H1 (cell line): ENCODE data around the gene FHIT. TPM values are rescaled to one million over a fixed set of nuclear protein-coding genes. Genes with fewer than 3 reads are reported as not detected.

ENCODE experiments used
- ATF3 ChIP-seq: IDR thresholded peaks from 2 replicates; pipeline ENCODE4 v1.6.1; 2011; ENCODE audit warnings: low read depth, mild to moderate bottlenecking, low read length; ENCODE audit not compliant: insufficient read depth
- BRCA1 ChIP-seq: IDR thresholded peaks from 2 replicates; pipeline ENCODE4 v1.6.1; 2012; ENCODE audit warnings: low read depth, low read length, improper control_type of control experiment
- CREB1 ChIP-seq: IDR thresholded peaks from 2 replicates; pipeline ENCODE4 v1.6.1; 2012; ENCODE audit warnings: inconsistent platforms
- MAFK ChIP-seq: IDR thresholded peaks from 2 replicates; pipeline ENCODE4 v1.6.1; 2012; ENCODE audit warnings: low read depth, mild to moderate bottlenecking, improper control_type of control experiment, low read length
- NRF1 ChIP-seq: IDR thresholded peaks from 2 replicates; pipeline ENCODE4 v1.6.1; 2011; ENCODE audit warnings: mild to moderate bottlenecking, low read depth, low read length, improper control_type of control experiment
- SAP30 ChIP-seq: fragments of 300-600 bp; sonication (generic); IDR thresholded peaks from 2 replicates; pipeline ENCODE4 v1.7.1; 2012; ENCODE audit warnings: low read length, moderate library complexity, mild to moderate bottlenecking, inconsistent platforms; ENCODE audit not compliant: insufficient read depth, insufficient replicate concordance
- polyA plus RNA-seq, 7 experiments: library from polyadenylated mRNA; depleted of rRNA in 3 of 7; stranded (reverse) in 5 of 7; unstranded in 2 of 7; fragments of >200 nt in 5 of 7; fragments of 200-250 nt in 2 of 7; gene quantifications; 1 replicate in 5 of 7; 2 replicates in 1 of 7; 4 replicates in 1 of 7; pipeline versions ENCODE4 v1.2.1 to v1.2.3, GENCODE V29; 2011 to 2013; ENCODE audit warnings: missing spikeins in 2 of 7, mixed read lengths in 2 of 7
- total RNA-seq: library from RNA; stranded (reverse); fragmentation: NEBNext Ultra II Directional; extraction: Animal tissue kit (Norgen Biotek cat#: 25700); gene quantifications from 2 replicates; pipeline ENCODE4 v1.2.1, GENCODE V29; 2021
- TF ChIP-seq, protein P1 (sequence below): IDR thresholded peaks from 2 replicates; pipeline ENCODE4 v1.6.1; 2012; ENCODE audit warnings: inconsistent platforms
- TF ChIP-seq, protein P2 (sequence below): IDR thresholded peaks from 2 replicates; pipeline ENCODE4 v1.6.1; 2012; ENCODE audit warnings: low read length, inconsistent platforms

The FHIT gene
- total and polyA plus RNA-seq, 2 of the 8 experiments (the other 6 are each of a cell fraction or from before 2014, with no cell fraction given): 1.2 to 3.2 TPM

- TF ChIP-seq, protein P1, sequence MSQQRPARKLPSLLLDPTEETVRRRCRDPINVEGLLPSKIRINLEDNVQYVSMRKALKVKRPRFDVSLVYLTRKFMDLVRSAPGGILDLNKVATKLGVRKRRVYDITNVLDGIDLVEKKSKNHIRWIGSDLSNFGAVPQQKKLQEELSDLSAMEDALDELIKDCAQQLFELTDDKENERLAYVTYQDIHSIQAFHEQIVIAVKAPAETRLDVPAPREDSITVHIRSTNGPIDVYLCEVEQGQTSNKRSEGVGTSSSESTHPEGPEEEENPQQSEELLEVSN: no peak
- no peak for TF ChIP-seq SAP30
- TF ChIP-seq MAFK: no peak
- no peak for TF ChIP-seq ATF3
- TF ChIP-seq, protein P2, sequence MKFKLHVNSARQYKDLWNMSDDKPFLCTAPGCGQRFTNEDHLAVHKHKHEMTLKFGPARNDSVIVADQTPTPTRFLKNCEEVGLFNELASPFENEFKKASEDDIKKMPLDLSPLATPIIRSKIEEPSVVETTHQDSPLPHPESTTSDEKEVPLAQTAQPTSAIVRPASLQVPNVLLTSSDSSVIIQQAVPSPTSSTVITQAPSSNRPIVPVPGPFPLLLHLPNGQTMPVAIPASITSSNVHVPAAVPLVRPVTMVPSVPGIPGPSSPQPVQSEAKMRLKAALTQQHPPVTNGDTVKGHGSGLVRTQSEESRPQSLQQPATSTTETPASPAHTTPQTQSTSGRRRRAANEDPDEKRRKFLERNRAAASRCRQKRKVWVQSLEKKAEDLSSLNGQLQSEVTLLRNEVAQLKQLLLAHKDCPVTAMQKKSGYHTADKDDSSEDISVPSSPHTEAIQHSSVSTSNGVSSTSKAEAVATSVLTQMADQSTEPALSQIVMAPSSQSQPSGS: no peak
- no peak for TF ChIP-seq CREB1
- no peak for TF ChIP-seq BRCA1
- TF ChIP-seq NRF1: no peak
Measured at GRCh38 chr3:60386306-60386705, 864.9 kb downstream of the FHIT start (continued).
